ENCODE measurements around the gene CPLANE2. TPM values are rescaled to one million over a fixed set of nuclear protein-coding genes. Genes with fewer than 3 reads are reported as not detected.

The CPLANE2 gene
- total RNA-seq, 1 donor from 2014 or later: 8.6 TPM

DNA sequence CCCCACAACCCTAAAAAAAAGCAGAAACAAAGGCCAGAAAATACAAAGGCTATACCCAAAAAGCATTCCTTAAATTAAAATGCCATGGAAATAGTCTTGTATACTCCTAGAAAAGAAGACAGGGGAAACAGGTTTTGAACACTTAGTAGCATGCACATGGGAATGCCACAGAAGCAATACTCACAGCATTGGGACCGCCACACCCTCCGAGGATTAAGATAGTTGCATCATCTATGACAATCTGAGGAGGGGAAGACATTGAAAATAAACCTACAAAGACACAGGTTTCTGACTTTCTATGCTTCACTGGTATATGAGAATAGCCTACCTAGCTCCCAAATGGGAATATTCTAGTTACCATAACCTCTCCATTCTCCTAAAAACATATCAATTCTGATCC, 15.9 kb upstream of the CPLANE2 start:
- Histone ChIP-seq H3K9ac (ENCODE audit: low read length) (no peak overlapping the region), H3K27me3 (ENCODE audit: insufficient read depth, low read length) (no peaks in the 10 kb centered on the region), H2AFZ (ENCODE audit: low read depth, low read length) (no peak overlapping the region), H3K36me3 (ENCODE audit: insufficient read depth, low read length) (peaks cover 18% of the 10 kb centered on the region), H3K4me2 (ENCODE audit: low read length) (no peak overlapping the region), H3K9me3 (ENCODE audit: insufficient read depth, low read depth, low read length) (no peaks in the 10 kb centered on the region), H3K79me2 (ENCODE audit: insufficient read depth, low read length) (no peaks in the 10 kb centered on the region), H3K27ac (ENCODE audit: low read depth, low read length) (no peak overlapping the region), H4K20me1 (ENCODE audit: insufficient read depth, low read length) (peaks cover 21% of the 10 kb centered on the region), H3K4me1 (ENCODE audit: insufficient read depth, low read length) (peaks cover 26% of the 10 kb centered on the region), H3K4me3 (ENCODE audit: insufficient read depth, low read depth, low read length) (no peak overlapping the region)
- no peak for FAIRE-seq
- Mint-ChIP-seq H3K4me3 (ENCODE audit: unreplicated experiment) (no peak overlapping the region), H3K27me3 (ENCODE audit: low read depth, unreplicated experiment) (no peaks in the 10 kb centered on the region), H3K36me3 (ENCODE audit: low read depth, unreplicated experiment) (peaks cover 37% of the 10 kb centered on the region), H3K4me1 (ENCODE audit: low read depth, unreplicated experiment) (peaks cover 52% of the 10 kb centered on the region), H3K27ac (ENCODE audit: unreplicated experiment) (no peak overlapping the region), H3K9me3 (ENCODE audit: unreplicated experiment) (no peaks in the 10 kb centered on the region)
- TF ChIP-seq, protein P1, sequence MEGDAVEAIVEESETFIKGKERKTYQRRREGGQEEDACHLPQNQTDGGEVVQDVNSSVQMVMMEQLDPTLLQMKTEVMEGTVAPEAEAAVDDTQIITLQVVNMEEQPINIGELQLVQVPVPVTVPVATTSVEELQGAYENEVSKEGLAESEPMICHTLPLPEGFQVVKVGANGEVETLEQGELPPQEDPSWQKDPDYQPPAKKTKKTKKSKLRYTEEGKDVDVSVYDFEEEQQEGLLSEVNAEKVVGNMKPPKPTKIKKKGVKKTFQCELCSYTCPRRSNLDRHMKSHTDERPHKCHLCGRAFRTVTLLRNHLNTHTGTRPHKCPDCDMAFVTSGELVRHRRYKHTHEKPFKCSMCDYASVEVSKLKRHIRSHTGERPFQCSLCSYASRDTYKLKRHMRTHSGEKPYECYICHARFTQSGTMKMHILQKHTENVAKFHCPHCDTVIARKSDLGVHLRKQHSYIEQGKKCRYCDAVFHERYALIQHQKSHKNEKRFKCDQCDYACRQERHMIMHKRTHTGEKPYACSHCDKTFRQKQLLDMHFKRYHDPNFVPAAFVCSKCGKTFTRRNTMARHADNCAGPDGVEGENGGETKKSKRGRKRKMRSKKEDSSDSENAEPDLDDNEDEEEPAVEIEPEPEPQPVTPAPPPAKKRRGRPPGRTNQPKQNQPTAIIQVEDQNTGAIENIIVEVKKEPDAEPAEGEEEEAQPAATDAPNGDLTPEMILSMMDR (IDR thresholded peaks at IDR 0.05; ENCODE audit: insufficient read depth, low read depth, low read length): no peak
- no peak for TF ChIP-seq EZH2 (IDR thresholded peaks at IDR 0.05; ENCODE audit: insufficient read depth, low read length)
- no peak for DNase-seq (ENCODE audit: low read depth)

DNA sequence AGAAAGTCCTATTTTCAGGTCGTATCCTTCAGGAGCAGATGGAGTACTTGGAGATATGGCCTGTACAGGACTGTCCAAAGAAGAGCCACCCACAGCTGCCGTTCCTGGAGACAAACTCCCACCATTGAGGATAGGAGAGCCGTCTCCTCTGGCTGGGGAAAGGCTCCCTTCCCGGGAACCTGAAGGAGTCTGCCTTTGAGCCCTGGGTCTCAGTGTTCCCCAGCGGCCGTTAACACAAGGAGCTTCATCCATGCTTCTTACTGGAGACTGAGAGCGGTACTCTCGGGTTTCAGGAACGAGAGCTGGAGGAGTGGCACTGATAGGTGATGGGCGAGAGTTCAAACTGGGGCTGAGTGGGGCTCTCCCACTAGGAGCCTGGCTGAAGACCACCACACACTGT, 14.4 kb upstream of the CPLANE2 start:
- Histone ChIP-seq H3K27me3 (ENCODE audit: insufficient read depth, low read length) (no peaks in the 10 kb centered on the region), H3K36me3 (ENCODE audit: insufficient read depth, low read length) (peaks cover 22% of the 10 kb centered on the region), H2AFZ (ENCODE audit: low read depth, low read length) (no peak overlapping the region), H4K20me1 (ENCODE audit: insufficient read depth, low read length) (peaks cover 21% of the 10 kb centered on the region), H3K9me3 (ENCODE audit: insufficient read depth, low read depth, low read length) (no peaks in the 10 kb centered on the region), H3K4me2 (ENCODE audit: low read length) (no peak overlapping the region), H3K4me1 (ENCODE audit: insufficient read depth, low read length) (peaks cover 26% of the 10 kb centered on the region), H3K79me2 (ENCODE audit: insufficient read depth, low read length) (no peaks in the 10 kb centered on the region), H3K4me3 (ENCODE audit: insufficient read depth, low read depth, low read length) (no peak overlapping the region), H3K27ac (ENCODE audit: low read depth, low read length) (no peak overlapping the region), H3K9ac (ENCODE audit: low read length) (no peak overlapping the region)
- no peak overlapping the region for H3K27ac Mint-ChIP-seq (ENCODE audit: unreplicated experiment)
- peaks cover 40% of the 10 kb centered on the region for H3K4me1 Mint-ChIP-seq (ENCODE audit: low read depth, unreplicated experiment)
- no peaks in the 10 kb centered on the region for H3K27me3 Mint-ChIP-seq (ENCODE audit: low read depth, unreplicated experiment)
- H3K9me3 Mint-ChIP-seq (ENCODE audit: unreplicated experiment): no peaks in the 10 kb centered on the region
- peaks cover 37% of the 10 kb centered on the region for H3K36me3 Mint-ChIP-seq (ENCODE audit: low read depth, unreplicated experiment)
- FAIRE-seq (no peak), DNase-seq (ENCODE audit: low read depth) (no peak)
- no peak overlapping the region for H3K4me3 Mint-ChIP-seq (ENCODE audit: unreplicated experiment)
- TF ChIP-seq EZH2 (IDR thresholded peaks at IDR 0.05; ENCODE audit: insufficient read depth, low read length): no peak
- TF ChIP-seq, protein P1 (IDR thresholded peaks at IDR 0.05; ENCODE audit: insufficient read depth, low read depth, low read length): no peak

DNA sequence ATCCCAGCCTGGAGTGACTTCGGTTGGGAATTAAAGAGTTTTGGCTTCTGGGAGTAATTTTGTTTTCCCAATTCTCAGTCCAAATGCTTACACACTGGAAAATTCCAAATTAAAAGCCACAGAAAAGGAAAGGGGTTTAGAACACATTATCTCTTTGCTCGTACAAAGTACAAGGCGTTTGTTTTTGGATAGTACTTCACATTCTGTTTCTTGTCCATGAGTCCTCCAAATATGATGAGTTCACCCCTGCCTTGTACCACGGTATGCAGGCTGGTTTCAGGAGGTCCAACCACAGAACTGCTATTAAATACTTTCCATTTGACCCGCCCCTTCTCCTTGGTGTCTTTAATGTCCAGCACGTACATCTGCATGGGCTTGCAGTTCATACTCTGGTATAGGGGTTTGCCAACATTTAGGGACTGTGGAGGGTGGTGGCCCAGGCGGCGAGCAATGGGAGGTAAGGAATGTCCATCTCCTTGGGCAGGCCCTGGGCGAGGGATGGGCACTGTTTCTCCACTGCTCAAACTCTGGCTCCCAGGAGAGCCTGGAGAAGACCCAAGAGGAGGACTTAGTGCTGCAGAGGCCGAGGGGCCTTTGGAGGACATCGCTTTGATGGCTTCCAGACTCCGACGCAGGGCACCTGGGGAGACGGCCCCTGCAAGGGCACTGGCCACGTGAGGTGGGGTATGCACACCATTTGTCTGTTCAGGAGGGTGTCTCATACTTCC, 13.7 kb upstream of the CPLANE2 start:
- DNase-seq (ENCODE audit: low read depth) (peak; percentile 64), FAIRE-seq (no peak)
- peaks cover 33% of the 10 kb centered on the region for H3K36me3 Mint-ChIP-seq (ENCODE audit: low read depth, unreplicated experiment)
- no peaks in the 10 kb centered on the region for H3K27me3 ChIP-seq (ENCODE audit: insufficient read depth, low read length)
- no peaks in the 10 kb centered on the region for H3K27me3 Mint-ChIP-seq (ENCODE audit: low read depth, unreplicated experiment)
- H3K9me3 ChIP-seq (ENCODE audit: insufficient read depth, low read depth, low read length): no peaks in the 10 kb centered on the region
- H3K4me1 ChIP-seq (ENCODE audit: insufficient read depth, low read length): peaks cover 26% of the 10 kb centered on the region
- peaks cover 22% of the 10 kb centered on the region for H3K36me3 ChIP-seq (ENCODE audit: insufficient read depth, low read length)
- H3K9ac ChIP-seq (ENCODE audit: low read length): no peak overlapping the region
- TF ChIP-seq, protein P1 (IDR thresholded peaks at IDR 0.05; ENCODE audit: insufficient read depth, low read depth, low read length): no peak
- TF ChIP-seq EZH2 (IDR thresholded peaks at IDR 0.05; ENCODE audit: insufficient read depth, low read length): no peak
- H2AFZ ChIP-seq (ENCODE audit: low read depth, low read length): no peak overlapping the region
- H3K4me3 ChIP-seq (ENCODE audit: insufficient read depth, low read depth, low read length): no peak overlapping the region
- no peaks in the 10 kb centered on the region for H3K9me3 Mint-ChIP-seq (ENCODE audit: unreplicated experiment)
- peaks cover 37% of the 10 kb centered on the region for H3K4me1 Mint-ChIP-seq (ENCODE audit: low read depth, unreplicated experiment)
- H3K4me3 Mint-ChIP-seq (ENCODE audit: unreplicated experiment): no peak overlapping the region
- H4K20me1 ChIP-seq (ENCODE audit: insufficient read depth, low read length): peaks cover 21% of the 10 kb centered on the region
- no peak overlapping the region for H3K27ac Mint-ChIP-seq (ENCODE audit: unreplicated experiment)
- no peak overlapping the region for H3K27ac ChIP-seq (ENCODE audit: low read depth, low read length)
- H3K4me2 ChIP-seq (ENCODE audit: low read length): no peak overlapping the region
- H3K79me2 ChIP-seq (ENCODE audit: insufficient read depth, low read length): no peaks in the 10 kb centered on the region
